Forelimb muscle (tissue), 1 donor: ENCODE measurements around the gene B3GALNT1. TPM values are rescaled to one million over a fixed set of nuclear protein-coding genes. Genes with fewer than 3 reads are reported as not detected.

ENCODE experiments used
- polyA plus RNA-seq: library from polyadenylated mRNA; unstranded; fragments of 120-200 nt; gene quantifications from one replicate; pipeline ENCODE4 v1.2.1, GENCODE V29; 2013; ENCODE audit not compliant: insufficient read length

The B3GALNT1 gene
- polyA plus RNA-seq, 1 donor: 16.9 TPM

Other genes with a start within 250 kb of the B3GALNT1 start
- 38.0 TPM for gene NMD3, start 116.0 kb upstream of the B3GALNT1 start, polyA plus RNA-seq